ENCODE measurements around the gene SMIM45.

DNA sequence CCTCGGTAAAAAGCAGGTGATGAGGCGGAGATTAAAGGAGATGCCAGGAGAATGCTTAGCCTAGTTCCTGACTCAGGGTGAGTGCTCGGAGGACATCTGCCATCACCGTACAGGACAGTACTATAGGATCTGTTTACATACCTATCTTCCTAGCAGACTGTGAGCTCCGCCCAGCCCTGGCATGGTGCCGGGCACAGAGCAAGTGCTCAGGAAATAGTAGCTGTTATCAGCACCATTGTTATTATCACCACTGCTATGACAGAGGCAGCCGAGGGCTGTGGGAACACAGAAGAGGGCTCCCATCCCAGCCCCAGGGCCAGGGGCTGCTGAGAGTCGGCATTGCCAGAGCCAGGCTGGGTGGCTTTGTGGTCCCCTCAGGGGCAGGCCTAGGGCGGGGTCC is 16.7 kb downstream of the SMIM45 start:
- TF ChIP-seq POLR2A (IDR thresholded peaks at IDR 0.05) (no peak), EP300 (IDR thresholded peaks at IDR 0.05) (no peak)
- TF ChIP-seq, protein P1, sequence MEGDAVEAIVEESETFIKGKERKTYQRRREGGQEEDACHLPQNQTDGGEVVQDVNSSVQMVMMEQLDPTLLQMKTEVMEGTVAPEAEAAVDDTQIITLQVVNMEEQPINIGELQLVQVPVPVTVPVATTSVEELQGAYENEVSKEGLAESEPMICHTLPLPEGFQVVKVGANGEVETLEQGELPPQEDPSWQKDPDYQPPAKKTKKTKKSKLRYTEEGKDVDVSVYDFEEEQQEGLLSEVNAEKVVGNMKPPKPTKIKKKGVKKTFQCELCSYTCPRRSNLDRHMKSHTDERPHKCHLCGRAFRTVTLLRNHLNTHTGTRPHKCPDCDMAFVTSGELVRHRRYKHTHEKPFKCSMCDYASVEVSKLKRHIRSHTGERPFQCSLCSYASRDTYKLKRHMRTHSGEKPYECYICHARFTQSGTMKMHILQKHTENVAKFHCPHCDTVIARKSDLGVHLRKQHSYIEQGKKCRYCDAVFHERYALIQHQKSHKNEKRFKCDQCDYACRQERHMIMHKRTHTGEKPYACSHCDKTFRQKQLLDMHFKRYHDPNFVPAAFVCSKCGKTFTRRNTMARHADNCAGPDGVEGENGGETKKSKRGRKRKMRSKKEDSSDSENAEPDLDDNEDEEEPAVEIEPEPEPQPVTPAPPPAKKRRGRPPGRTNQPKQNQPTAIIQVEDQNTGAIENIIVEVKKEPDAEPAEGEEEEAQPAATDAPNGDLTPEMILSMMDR (IDR thresholded peaks at IDR 0.05) = no peak
